ENCODE data around the gene HIGD1B. TPM values are rescaled to one million over a fixed set of nuclear protein-coding genes. Genes with fewer than 3 reads are reported as not detected.

The HIGD1B gene
- total and polyA plus RNA-seq, 9 of the 15 experiments (the other 6 are each of a cell fraction or from before 2014, with no cell fraction given): not detected

DNA sequence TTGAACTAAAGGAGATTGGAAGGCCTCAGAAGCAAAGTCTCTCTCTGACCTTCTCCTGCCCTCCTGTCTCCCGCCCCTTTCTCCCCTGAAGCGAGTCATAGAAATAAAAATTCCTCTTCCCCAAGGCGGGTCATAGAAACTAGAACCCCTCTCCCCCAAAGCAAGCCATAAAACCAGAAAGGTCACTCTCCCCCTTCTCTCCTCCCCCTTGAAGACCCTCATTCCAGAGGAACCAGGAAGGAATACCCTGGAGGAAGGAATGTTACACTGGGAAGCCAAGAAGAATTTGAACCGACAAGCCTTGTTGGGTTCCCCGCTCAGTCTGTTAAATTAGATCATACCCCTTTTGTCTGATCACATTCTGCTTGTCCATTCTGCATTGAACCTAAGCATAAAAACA is 14.9 kb upstream of the HIGD1B start (continued):
- TF ChIP-seq, protein P1, sequence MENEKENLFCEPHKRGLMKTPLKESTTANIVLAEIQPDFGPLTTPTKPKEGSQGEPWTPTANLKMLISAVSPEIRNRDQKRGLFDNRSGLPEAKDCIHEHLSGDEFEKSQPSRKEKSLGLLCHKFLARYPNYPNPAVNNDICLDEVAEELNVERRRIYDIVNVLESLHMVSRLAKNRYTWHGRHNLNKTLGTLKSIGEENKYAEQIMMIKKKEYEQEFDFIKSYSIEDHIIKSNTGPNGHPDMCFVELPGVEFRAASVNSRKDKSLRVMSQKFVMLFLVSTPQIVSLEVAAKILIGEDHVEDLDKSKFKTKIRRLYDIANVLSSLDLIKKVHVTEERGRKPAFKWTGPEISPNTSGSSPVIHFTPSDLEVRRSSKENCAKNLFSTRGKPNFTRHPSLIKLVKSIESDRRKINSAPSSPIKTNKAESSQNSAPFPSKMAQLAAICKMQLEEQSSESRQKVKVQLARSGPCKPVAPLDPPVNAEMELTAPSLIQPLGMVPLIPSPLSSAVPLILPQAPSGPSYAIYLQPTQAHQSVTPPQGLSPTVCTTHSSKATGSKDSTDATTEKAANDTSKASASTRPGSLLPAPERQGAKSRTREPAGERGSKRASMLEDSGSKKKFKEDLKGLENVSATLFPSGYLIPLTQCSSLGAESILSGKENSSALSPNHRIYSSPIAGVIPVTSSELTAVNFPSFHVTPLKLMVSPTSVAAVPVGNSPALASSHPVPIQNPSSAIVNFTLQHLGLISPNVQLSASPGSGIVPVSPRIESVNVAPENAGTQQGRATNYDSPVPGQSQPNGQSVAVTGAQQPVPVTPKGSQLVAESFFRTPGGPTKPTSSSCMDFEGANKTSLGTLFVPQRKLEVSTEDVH (IDR thresholded peaks at IDR 0.05; ENCODE audit: low read depth, partially characterized antibody): no peak
- TF ChIP-seq, protein P2, sequence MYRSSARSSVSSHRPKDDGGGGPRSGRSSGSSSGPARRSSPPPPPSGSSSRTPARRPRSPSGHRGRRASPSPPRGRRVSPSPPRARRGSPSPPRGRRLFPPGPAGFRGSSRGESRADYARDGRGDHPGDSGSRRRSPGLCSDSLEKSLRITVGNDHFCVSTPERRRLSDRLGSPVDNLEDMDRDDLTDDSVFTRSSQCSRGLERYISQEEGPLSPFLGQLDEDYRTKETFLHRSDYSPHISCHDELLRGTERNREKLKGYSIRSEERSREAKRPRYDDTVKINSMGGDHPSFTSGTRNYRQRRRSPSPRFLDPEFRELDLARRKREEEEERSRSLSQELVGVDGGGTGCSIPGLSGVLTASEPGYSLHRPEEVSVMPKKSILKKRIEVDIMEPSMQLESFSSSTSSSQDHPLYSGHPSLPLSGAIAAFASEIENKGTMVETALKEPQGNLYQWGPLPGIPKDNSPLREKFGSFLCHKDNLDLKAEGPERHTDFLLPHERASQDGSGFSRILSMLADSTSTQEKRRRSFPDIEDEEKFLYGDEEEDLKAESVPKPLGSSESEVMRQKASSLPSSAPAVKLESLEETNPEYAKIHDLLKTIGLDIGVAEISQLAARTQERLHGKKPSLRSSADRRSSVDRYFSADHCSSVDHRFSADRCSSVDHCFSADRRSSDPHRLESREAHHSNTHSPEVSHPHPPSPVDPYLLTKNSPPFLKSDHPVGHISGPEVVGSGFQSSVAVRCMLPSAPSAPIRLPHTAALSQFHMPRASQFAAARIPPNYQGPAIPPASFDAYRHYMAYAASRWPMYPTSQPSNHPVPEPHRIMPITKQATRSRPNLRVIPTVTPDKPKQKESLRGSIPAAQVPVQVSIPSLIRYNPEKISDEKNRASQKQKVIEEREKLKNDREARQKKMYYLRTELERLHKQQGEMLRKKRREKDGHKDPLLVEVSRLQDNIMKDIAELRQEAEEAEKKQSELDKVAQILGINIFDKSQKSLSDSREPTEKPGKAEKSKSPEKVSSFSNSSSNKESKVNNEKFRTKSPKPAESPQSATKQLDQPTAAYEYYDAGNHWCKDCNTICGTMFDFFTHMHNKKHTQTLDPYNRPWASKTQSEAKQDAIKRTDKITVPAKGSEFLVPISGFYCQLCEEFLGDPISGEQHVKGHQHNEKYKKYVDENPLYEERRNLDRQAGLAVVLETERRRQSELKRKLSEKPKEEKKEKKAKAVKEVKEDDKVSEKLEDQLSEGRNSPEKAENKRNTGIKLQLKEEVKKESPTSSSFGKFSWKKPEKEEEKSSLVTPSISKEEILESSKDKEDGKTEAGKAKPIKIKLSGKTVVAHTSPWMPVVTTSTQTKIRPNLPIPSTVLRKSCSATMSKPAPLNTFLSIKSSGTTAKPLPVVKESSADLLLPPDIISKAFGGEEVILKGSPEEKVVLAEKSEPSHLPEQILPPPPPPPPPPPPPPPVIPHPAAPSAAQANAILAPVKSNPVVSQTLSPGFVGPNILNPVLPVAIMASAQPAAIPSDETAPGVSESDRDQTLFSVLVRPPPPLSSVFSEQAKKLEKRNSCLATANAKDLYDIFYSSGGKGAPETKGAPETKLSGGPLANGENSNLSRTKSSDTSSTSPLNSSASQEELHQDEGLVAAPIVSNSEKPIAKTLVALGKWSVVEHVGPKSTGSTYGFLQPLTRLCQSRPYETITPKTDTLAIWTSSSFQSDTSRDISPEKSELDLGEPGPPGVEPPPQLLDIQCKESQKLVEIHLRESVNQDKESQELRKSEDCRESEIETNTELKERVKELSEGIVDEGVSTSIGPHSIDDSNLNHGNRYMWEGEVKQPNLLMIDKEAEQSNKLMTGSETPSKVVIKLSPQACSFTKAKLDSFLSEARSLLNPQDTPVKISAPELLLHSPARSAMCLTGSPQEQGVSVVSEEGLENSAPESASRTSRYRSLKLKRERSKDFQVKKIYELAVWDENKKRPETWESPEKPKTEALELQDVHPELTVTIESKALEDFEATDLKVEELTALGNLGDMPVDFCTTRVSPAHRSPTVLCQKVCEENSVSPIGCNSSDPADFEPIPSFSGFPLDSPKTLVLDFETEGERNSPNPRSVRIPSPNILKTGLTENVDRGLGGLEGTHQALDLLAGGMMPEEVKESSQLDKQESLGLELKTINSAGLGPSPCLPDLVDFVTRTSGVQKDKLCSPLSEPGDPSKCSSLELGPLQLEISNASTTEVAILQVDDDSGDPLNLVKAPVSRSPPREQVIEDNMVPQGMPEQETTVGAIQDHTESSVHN (IDR thresholded peaks at IDR 0.05; ENCODE audit: borderline replicate concordance in 1 of 2, low read depth in 1 of 2): no peak
- TF ChIP-seq FOSL1 (tag; conservative IDR thresholded peaks at IDR 0.05): no peak

Data from K562 (cell line).